Endothelial cell of umbilical vein (primary cell): Measurements from ENCODE around the gene DYRK1A. TPM values are rescaled to one million over a fixed set of nuclear protein-coding genes. Genes with fewer than 3 reads are reported as not detected.

ENCODE experiments used
- BruUV-seq: library from RNA; stranded (reverse); fragments of 400-500 nt; replicated peaks from 2 replicates; lab custom pipeline; 2021; lab: Mats Ljungman, UMichigan
- CTCF ChIA-PET: fragments of 300-600, 350-600 bp; sonication (Branson Sonifier 250); formaldehyde crosslinking; loops from one replicate; lab custom pipeline; 2021; ENCODE audit warnings: antibody characterized with exemption, inconsistent platforms; lab: Charles Lee
- POLR2A ChIA-PET: fragments of 300-600, 350-600 bp; sonication (Branson Sonifier 250); formaldehyde crosslinking; loops from one replicate; lab custom pipeline; 2021; ENCODE audit warnings: antibody characterized with exemption, inconsistent platforms; lab: Charles Lee
- DNase-seq: peaks from one replicate; pipeline ENCODE4 v3.0.0-alpha.2; 2011; ENCODE audit warnings: low read depth, low spot score
- FAIRE-seq: peaks from 2 replicates; lab custom pipeline; 2011; peaks lifted over from hg19 to GRCh38; lab: Jason Lieb, UNC
- H2AFZ ChIP-seq: 2 replicates; pipeline ENCODE4 v1.6.0; 2012; ENCODE audit warnings: low read depth, low read length, control low read depth, inconsistent platforms
- H3K27ac ChIP-seq: 2 replicates; pipeline ENCODE4 v1.5.1; 2011; ENCODE audit warnings: low read depth, mild to moderate bottlenecking, control low read depth, low read length, moderate library complexity; ENCODE audit not compliant: insufficient read depth
- H3K27me3 ChIP-seq, 2 experiments: 2 replicates each; pipeline versions ENCODE4 v1.6.0 to v1.6.1; 2011; ENCODE audit warnings: low read length in 2 of 2, mixed read lengths in 1 of 2; ENCODE audit not compliant: control insufficient read depth in 2 of 2, insufficient read depth in 2 of 2
- H3K36me3 ChIP-seq, 2 experiments: 2 replicates in 1 of 2; 3 replicates in 1 of 2; pipeline ENCODE4 v1.5.1; 2011; ENCODE audit warnings: low read length in 2 of 2, mild to moderate bottlenecking in 1 of 2, moderate library complexity in 1 of 2; ENCODE audit not compliant: control insufficient read depth in 2 of 2, insufficient read depth in 2 of 2; ENCODE audit errors: extremely low read depth in 1 of 2
- H3K4me1 ChIP-seq: 3 replicates; pipeline ENCODE4 v1.5.1; 2011; ENCODE audit warnings: mild to moderate bottlenecking, low read length; ENCODE audit not compliant: control insufficient read depth, insufficient read depth; ENCODE audit errors: extremely low read depth
- H3K4me2 ChIP-seq: 2 replicates; pipeline ENCODE4 v1.6.1; 2011; ENCODE audit warnings: low read length, control low read depth, mixed read lengths; ENCODE audit not compliant: insufficient read depth
- H3K4me3 ChIP-seq, 3 experiments: fragments of 200-600 bp in 1 of 3; sonication (generic), shearing (Covaris generic) in 1 of 3; replicated peaks in 1 of 3; 2 replicates each; pipeline ENCODE4 v1.5.1; 2011 to 2016; ENCODE audit warnings: control low read depth in 3 of 3, low read length in 3 of 3, mild to moderate bottlenecking in 2 of 3, inconsistent platforms in 1 of 3, low read depth in 1 of 3, moderate library complexity in 1 of 3; ENCODE audit not compliant: insufficient read depth in 1 of 3
- H3K79me2 ChIP-seq: 2 replicates; pipeline ENCODE4 v1.6.0; 2012; ENCODE audit warnings: low read length, inconsistent platforms; ENCODE audit not compliant: control insufficient read depth, insufficient read depth
- H3K9ac ChIP-seq: replicated peaks from 2 replicates; pipeline ENCODE3; 2011; ENCODE audit warnings: low read length, control low read depth; ENCODE audit not compliant: insufficient read depth; ENCODE audit errors: extremely low read depth
- H3K9me1 ChIP-seq: replicated peaks from 3 replicates; pipeline ENCODE4 v1.6.0; 2011; ENCODE audit warnings: mild to moderate bottlenecking, low read length; ENCODE audit not compliant: control insufficient read depth, insufficient read depth; ENCODE audit errors: extremely low read depth
- H3K9me3 ChIP-seq: replicated peaks from 2 replicates; pipeline ENCODE4 v1.5.1; 2012; ENCODE audit warnings: low read length, inconsistent platforms; ENCODE audit not compliant: control insufficient read depth, insufficient read depth
- H4K20me1 ChIP-seq: replicated peaks from 2 replicates; pipeline ENCODE3; 2011; ENCODE audit warnings: mild to moderate bottlenecking, low read length; ENCODE audit not compliant: control insufficient read depth, insufficient read depth; ENCODE audit errors: extremely low read depth
- CTCF ChIP-seq, 2 donors: IDR thresholded peaks; 1 replicate in 1 of 2; 2 replicates in 1 of 2; pipeline ENCODE4 v1.5.1; 2011; ENCODE audit warnings: low read length in 2 of 2, mild to moderate bottlenecking in 2 of 2, moderate library complexity in 2 of 2, control low read depth in 1 of 2, inconsistent platforms in 1 of 2, low read depth in 1 of 2; ENCODE audit not compliant: insufficient read depth in 1 of 2; ENCODE audit errors: extremely low read depth in 1 of 2
- EZH2 ChIP-seq: IDR thresholded peaks from 2 replicates; pipeline ENCODE4 v1.6.1; 2012; ENCODE audit warnings: borderline replicate concordance, low read depth, mild to moderate bottlenecking, moderate library complexity, low read length, inconsistent platforms; ENCODE audit not compliant: severe bottlenecking
- FOS ChIP-seq: IDR thresholded peaks from 2 replicates; pipeline ENCODE4 v1.6.1; 2011; ENCODE audit warnings: mild to moderate bottlenecking, low read length, moderate library complexity, borderline replicate concordance; ENCODE audit not compliant: insufficient read depth
- GATA2 ChIP-seq: IDR thresholded peaks from 2 replicates; pipeline ENCODE4 v1.7.0; 2011; ENCODE audit warnings: low read depth, mild to moderate bottlenecking, moderate library complexity, mixed read lengths, low read length; ENCODE audit not compliant: insufficient read length, insufficient read depth
- JUN ChIP-seq: IDR thresholded peaks from 2 replicates; pipeline ENCODE4 v1.6.1; 2011; ENCODE audit warnings: borderline replicate concordance, low read depth; ENCODE audit not compliant: insufficient read length, insufficient read depth
- MAX ChIP-seq: IDR thresholded peaks from 2 replicates; pipeline ENCODE4 v1.6.1; 2011; ENCODE audit not compliant: insufficient read depth, insufficient read length
- MYC ChIP-seq: IDR thresholded peaks from one replicate; pipeline ENCODE4 v1.6.1; 2011; ENCODE audit warnings: mild to moderate bottlenecking, low read depth, low read length
- POLR2A ChIP-seq: IDR thresholded peaks from 2 replicates; pipeline ENCODE4 v1.6.1; 2012; ENCODE audit warnings: low read depth, mild to moderate bottlenecking, control low read depth, low read length
- POLR2AphosphoS5 ChIP-seq: IDR thresholded peaks from 2 replicates; pipeline ENCODE4 v1.6.1; 2012; ENCODE audit warnings: low read depth, mild to moderate bottlenecking, control low read depth, low read length, moderate library complexity; ENCODE audit not compliant: insufficient read depth
- dilution Hi-C: fragments of 300-500 bp; cut with MboI; formaldehyde crosslinking; loops from one replicate; pipeline ENCODE4 v1.15.0; 2019; ENCODE audit warnings: low sequenced_read_pairs; ENCODE audit not compliant: extremely low pct_ligation_motif_present
- intact Hi-C: fragments of 100-400 bp; cut with micrococcal nuclease; formaldehyde crosslinking; loops from one replicate; pipeline ENCODE4 v1.10.0; 2022
- polyA plus RNA-seq, 4 experiments: library from polyadenylated mRNA; depleted of rRNA in 3 of 4; stranded (reverse) in 3 of 4; unstranded in 1 of 4; fragments of >200 nt; gene quantifications; 2 replicates each; pipeline versions ENCODE4 v1.2.1 to v1.2.3, GENCODE V29; 2011 to 2012; ENCODE audit warnings: missing spikeins in 1 of 4
- total RNA-seq: library from RNA; stranded (reverse); gene quantifications from 2 replicates; pipeline ENCODE4 v1.2.3, GENCODE V29; 2021

The DYRK1A gene
- total and polyA plus RNA-seq, 2 donors (not counting 3 experiments of a cell fraction or from before 2014, with no cell fraction given) = 51.8 to 53.7 TPM

GRCh38 chr21:37509802-37510393 lies 143.3 kb downstream of the DYRK1A start:
- Histone ChIP-seq H3K27me3 (no peaks in the 10 kb centered on the region), H3K36me3 (peaks cover 42 to 47% of the 10 kb centered on the region in 2 experiments), H3K9ac (no peak overlapping the region), H3K9me1 (no peaks in the 10 kb centered on the region), H3K79me2 (peaks cover 4% of the 10 kb centered on the region), H4K20me1 (no peaks in the 10 kb centered on the region), H2AFZ (no peak overlapping the region), H3K4me1 (no peaks in the 10 kb centered on the region), H3K4me3 (no peak overlapping the region), H3K9me3 (no peaks in the 10 kb centered on the region), H3K4me2 (no peak overlapping the region), H3K27ac (no peak overlapping the region)
- ChIA-PET CTCF (interaction anchor here (1.0 kb wide), 2 partner anchors 18 to 73 kb away, joined by 3 read pairs; no protein-coding TSS in a partner anchor), POLR2A (no interaction called here)
- intact Hi-C loops (no loop called here), dilution Hi-C loops (no loop called here)
- BruUV-seq = no TSS peak
- DNase-seq = no peak
- no peak for FAIRE-seq
- TF ChIP-seq CTCF (IDR thresholded peaks at IDR 0.05; ENCODE audit: extremely low read depth in 1 of 2, insufficient read depth in 1 of 2, low read depth in 1 of 2, low read length in 2 of 2) (no peak), FOS (peak; percentile 39)

GRCh38 chr21:37511848-37512247 lies 145.3 kb downstream of the DYRK1A start:
- intact Hi-C loops = no loop called here
- H4K20me1 ChIP-seq = no peaks in the 10 kb centered on the region
- H3K79me2 ChIP-seq = peaks cover 4% of the 10 kb centered on the region
- no peak overlapping the region for H2AFZ ChIP-seq
- no peak overlapping the region for H3K4me2 ChIP-seq
- H3K9me1 ChIP-seq = no peaks in the 10 kb centered on the region
- FAIRE-seq (no peak), DNase-seq (no peak)
- no TSS peak for BruUV-seq
- H3K27me3 ChIP-seq = no peaks in the 10 kb centered on the region
- CTCF ChIA-PET = interaction anchor here (0.6 to 1.4 kb wide), 3 partner anchors 11 to 344 kb away, joined by 3 to 4 read pairs (median 4); no protein-coding TSS in a partner anchor
- H3K36me3 ChIP-seq = peaks cover 35 to 39% of the 10 kb centered on the region in 2 experiments
- TF ChIP-seq EZH2 (no peak), FOS (no peak), MYC (no peak), GATA2 (no peak), CTCF (IDR thresholded peaks at IDR 0.05; ENCODE audit: extremely low read depth in 1 of 2, insufficient read depth in 1 of 2, low read depth in 1 of 2, low read length in 2 of 2) (no peak), MAX (no peak), POLR2AphosphoS5 (no peak), POLR2A (no peak), JUN (no peak)
- no peaks in the 10 kb centered on the region for H3K9me3 ChIP-seq
- no peaks in the 10 kb centered on the region for H3K4me1 ChIP-seq
- H3K4me3 ChIP-seq = no peak overlapping the region
- no peak overlapping the region for H3K9ac ChIP-seq
- dilution Hi-C loops = no loop called here
- POLR2A ChIA-PET = no interaction called here
- H3K27ac ChIP-seq = no peak overlapping the region
